ENCODE measurements around the gene TCEAL4. TPM values are rescaled to one million over a fixed set of nuclear protein-coding genes. Genes with fewer than 3 reads are reported as not detected.
A peak's percentile ranks its signal among the peaks of the same experiment; 100 is the strongest.

TCEAL4 gene
- total RNA-seq, 1 experiment from 2014 or later, result 29.8 TPM

DNA sequence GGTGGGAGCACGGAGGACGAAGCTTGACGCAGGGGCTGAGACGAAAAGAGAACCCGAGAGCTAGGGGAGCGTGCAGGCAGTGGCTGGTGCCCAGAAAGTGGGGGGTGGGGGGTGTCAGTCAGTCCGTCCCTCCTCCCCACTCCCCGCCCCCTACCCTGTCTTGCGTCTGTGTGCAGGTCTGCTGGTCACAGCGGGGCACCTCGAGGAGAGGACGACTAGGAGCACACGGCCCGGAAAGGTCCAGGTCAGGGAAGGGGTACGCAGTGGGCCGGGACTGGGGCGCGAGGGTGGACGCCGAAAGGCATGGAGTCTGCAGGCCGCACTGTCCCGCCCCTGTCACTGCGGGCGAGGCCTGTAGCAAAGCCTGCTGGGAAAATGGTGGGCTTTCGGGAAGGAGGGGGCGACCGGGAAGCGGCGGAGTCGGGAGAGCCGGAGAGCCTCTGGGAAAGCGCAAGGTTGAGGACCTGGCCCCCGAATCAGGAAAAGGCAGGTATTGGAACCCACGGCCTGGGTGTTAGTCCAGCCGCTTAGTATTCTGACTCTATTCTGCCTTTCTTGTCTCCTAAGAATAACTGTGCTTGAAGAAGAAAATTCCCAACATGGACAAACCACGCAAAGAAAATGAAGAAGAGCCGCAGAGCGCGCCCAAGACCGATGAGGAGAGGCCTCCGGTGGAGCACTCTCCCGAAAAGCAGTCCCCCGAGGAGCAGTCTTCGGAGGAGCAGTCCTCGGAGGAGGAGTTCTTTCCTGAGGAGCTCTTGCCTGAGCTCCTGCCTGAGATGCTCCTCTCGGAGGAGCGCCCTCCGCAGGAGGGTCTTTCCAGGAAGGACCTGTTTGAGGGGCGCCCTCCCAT, 44.2 kb downstream of the TCEAL4 start:
- peaks cover 50% of the 10 kb centered on the region for H3K79me2 ChIP-seq (ENCODE audit: low read length)
- no peaks in the 10 kb centered on the region for H3K36me3 ChIP-seq (ENCODE audit: low read depth, low read length)
- POLR2A ChIA-PET (ENCODE audit: unreplicated experiment), result interaction anchor here (0.6 to 1.0 kb wide), 3 partner anchors 13 to 58 kb away, joined by 3 to 14 read pairs (median 3); partner anchors contain the start of gene MORF4L2
- BruUV-seq (replicated peaks), result TSS peak; percentile 86
- peaks cover 19% of the 10 kb centered on the region for H3K4me1 ChIP-seq (ENCODE audit: insufficient read depth, low read length)
- H2AFZ ChIP-seq (ENCODE audit: low read length), result peak overlapping the region; percentile 97
- no peaks in the 10 kb centered on the region for H3K9me2 ChIP-seq (replicated peaks; ENCODE audit: low read length)
- intact Hi-C loops (cut with micrococcal nuclease), result loop anchor here (1.0 to 5.0 kb wide), 2 partner anchors 42 to 96 kb away; partner anchors contain the start of gene TCEAL4
- no peaks in the 10 kb centered on the region for H3F3A ChIP-seq (ENCODE audit: low read length, unreplicated experiment)
- ATAC-seq (peak; percentile 80), DNase-seq (peak; percentile 75)
- H3K27ac ChIP-seq (ENCODE audit: low read length), result peak overlapping the region; percentile 88
- peak overlapping the region; percentile 95 for H3K9ac ChIP-seq (ENCODE audit: low read length)
- H3K4me2 ChIP-seq (ENCODE audit: low read length), result peak overlapping the region; percentile 98
- no peaks in the 10 kb centered on the region for H3K9me3 ChIP-seq (ENCODE audit: low read length)
- no peaks in the 10 kb centered on the region for H4K20me1 ChIP-seq (ENCODE audit: low read length)
- no peaks in the 10 kb centered on the region for H3K27me3 ChIP-seq (ENCODE audit: low read length)
- CTCF ChIA-PET, result interaction anchor here (0.6 to 1.1 kb wide), 10 partner anchors 9 to 96 kb away, joined by 3 to 8 read pairs (median 4); no protein-coding TSS in a partner anchor
- H3K4me3 ChIP-seq (ENCODE audit: low read length), result peak overlapping the region; percentile 96
- no peak for TF ChIP-seq EZH2phosphoT487 (IDR thresholded peaks at IDR 0.05; ENCODE audit: borderline replicate concordance, low read length)
- TF ChIP-seq, protein P1, sequence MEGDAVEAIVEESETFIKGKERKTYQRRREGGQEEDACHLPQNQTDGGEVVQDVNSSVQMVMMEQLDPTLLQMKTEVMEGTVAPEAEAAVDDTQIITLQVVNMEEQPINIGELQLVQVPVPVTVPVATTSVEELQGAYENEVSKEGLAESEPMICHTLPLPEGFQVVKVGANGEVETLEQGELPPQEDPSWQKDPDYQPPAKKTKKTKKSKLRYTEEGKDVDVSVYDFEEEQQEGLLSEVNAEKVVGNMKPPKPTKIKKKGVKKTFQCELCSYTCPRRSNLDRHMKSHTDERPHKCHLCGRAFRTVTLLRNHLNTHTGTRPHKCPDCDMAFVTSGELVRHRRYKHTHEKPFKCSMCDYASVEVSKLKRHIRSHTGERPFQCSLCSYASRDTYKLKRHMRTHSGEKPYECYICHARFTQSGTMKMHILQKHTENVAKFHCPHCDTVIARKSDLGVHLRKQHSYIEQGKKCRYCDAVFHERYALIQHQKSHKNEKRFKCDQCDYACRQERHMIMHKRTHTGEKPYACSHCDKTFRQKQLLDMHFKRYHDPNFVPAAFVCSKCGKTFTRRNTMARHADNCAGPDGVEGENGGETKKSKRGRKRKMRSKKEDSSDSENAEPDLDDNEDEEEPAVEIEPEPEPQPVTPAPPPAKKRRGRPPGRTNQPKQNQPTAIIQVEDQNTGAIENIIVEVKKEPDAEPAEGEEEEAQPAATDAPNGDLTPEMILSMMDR (conservative IDR thresholded peaks at IDR 0.05; ENCODE audit: low read depth, low read length), result peak; percentile 92

DNA sequence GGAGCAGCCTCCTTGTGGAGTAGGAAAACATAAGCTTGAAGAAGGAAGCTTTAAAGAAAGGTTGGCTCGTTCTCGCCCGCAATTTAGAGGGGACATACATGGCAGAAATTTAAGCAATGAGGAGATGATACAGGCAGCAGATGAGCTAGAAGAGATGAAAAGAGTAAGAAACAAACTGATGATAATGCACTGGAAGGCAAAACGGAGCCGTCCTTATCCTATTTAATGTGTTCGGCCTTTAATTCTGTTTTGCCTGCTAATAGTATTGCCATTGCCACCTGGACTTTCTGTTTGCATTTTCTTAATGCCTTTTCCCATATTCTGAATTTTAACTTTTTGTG, 44.8 kb downstream of the TCEAL4 start:
- H3F3A ChIP-seq (ENCODE audit: low read length, unreplicated experiment), result no peaks in the 10 kb centered on the region
- H3K27me3 ChIP-seq (ENCODE audit: low read length), result no peaks in the 10 kb centered on the region
- H3K9me2 ChIP-seq (replicated peaks; ENCODE audit: low read length), result no peaks in the 10 kb centered on the region
- H3K9me3 ChIP-seq (ENCODE audit: low read length), result no peaks in the 10 kb centered on the region
- no TSS peak for BruUV-seq (replicated peaks)
- H2AFZ ChIP-seq (ENCODE audit: low read length), result peak overlapping the region; percentile 97
- H3K79me2 ChIP-seq (ENCODE audit: low read length), result peaks cover 50% of the 10 kb centered on the region
- H3K4me1 ChIP-seq (ENCODE audit: insufficient read depth, low read length), result peaks cover 23% of the 10 kb centered on the region
- H3K4me3 ChIP-seq (ENCODE audit: low read length), result peak overlapping the region; percentile 96
- no peak for ATAC-seq
- H3K9ac ChIP-seq (ENCODE audit: low read length), result peak overlapping the region; percentile 95
- no peaks in the 10 kb centered on the region for H4K20me1 ChIP-seq (ENCODE audit: low read length)
- no peaks in the 10 kb centered on the region for H3K36me3 ChIP-seq (ENCODE audit: low read depth, low read length)
- peak overlapping the region; percentile 88 for H3K27ac ChIP-seq (ENCODE audit: low read length)
- intact Hi-C loops (cut with micrococcal nuclease), result loop anchor here (1.0 kb wide), 1 partner anchor 97 kb away; no protein-coding TSS in a partner anchor
- H3K4me2 ChIP-seq (ENCODE audit: low read length), result peak overlapping the region; percentile 98
- POLR2A ChIA-PET (ENCODE audit: unreplicated experiment), result interaction anchor here (1.0 kb wide), 2 partner anchors 56 to 57 kb away, joined by 3 to 14 read pairs; partner anchors contain the start of gene MORF4L2
- DNase-seq, result no peak
- CTCF ChIA-PET, result interaction anchor here (0.6 to 1.1 kb wide), 9 partner anchors 8 to 97 kb away, joined by 3 to 8 read pairs (median 4); no protein-coding TSS in a partner anchor
- TF ChIP-seq, protein P1 (conservative IDR thresholded peaks at IDR 0.05; ENCODE audit: low read depth, low read length), result no peak
- TF ChIP-seq EZH2 (IDR thresholded peaks at IDR 0.05; ENCODE audit: low read length, unreplicated experiment) (no peak), EZH2phosphoT487 (IDR thresholded peaks at IDR 0.05; ENCODE audit: borderline replicate concordance, low read length) (no peak)

Data from PC-3 (cell line).